ENCODE measurements around the gene CDKL4. TPM values are rescaled to one million over a fixed set of nuclear protein-coding genes. Genes with fewer than 3 reads are reported as not detected.

Gene CDKL4
- 1.1 and 1.3 TPM in 2 replicates for total RNA-seq

DNA sequence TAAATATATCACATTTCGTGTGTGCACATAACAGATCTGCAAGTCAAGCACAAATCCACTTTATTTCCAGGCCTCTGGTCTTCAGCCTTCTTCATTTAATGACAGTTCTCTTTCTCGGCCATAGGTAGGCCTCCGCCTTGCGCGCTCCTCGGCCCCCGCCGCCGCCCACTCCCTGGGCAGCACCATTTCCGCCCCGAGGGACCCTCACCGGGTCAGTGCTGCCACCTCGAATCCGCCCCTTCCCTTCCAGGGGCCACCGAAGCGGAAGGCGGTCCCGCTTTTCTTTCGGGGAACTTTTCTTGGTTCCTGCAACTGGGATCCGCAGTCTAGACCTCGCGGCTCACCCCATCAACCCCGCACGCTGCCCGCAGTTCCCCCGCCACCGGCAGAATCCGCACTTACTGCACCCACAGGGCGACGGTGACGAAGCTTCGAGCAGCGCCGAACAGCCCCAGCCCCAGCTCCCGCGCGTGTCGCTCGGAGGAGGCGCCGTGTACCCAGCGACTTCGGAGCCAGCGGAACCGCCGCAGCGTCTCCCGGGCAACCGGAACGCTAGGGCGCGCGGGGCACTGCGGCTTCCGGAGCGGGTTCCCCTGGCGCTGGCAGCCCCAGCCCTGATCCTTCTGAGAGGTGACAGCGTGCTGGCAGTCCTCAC, at the start of gene CDKL4:
Gene CDKL4 (minus strand): TSS at position 502 of the 655 bp plus-strand sequence.

Other genes with a start within 250 kb of the CDKL4 start
- 25.6 and 28.5 TPM in 2 replicates for gene SOS1, start 122.9 kb downstream of the CDKL4 start, total RNA-seq
- gene MAP4K3, start 193.3 kb upstream of the CDKL4 start, total RNA-seq: 29.2 and 36.5 TPM in 2 replicates